CD14-positive monocyte (primary cell): Measurements from ENCODE around the gene PCDHB6. TPM values are rescaled to one million over a fixed set of nuclear protein-coding genes. Genes with fewer than 3 reads are reported as not detected.
A peak's percentile ranks its signal among the peaks of the same experiment; 100 is the strongest.
"Not testable (repeated sequence)": the region's sequence is repeated elsewhere in the genome, so short reads cannot be mapped to it uniquely, and the experiment has no call there.

Source experiments
- DNase-seq, 3 donors: peaks; one replicate each; pipeline ENCODE4 v3.0.0-alpha.2; 2011 to 2022
- H2AFZ ChIP-seq: 2 replicates; pipeline ENCODE4 v1.6.0; 2012; ENCODE audit warnings: mild to moderate bottlenecking, low read depth, low read length, inconsistent platforms; ENCODE audit not compliant: insufficient read depth, poor library complexity, severe bottlenecking
- H3K27ac ChIP-seq, 2 donors: 1 replicate in 1 of 2; 2 replicates in 1 of 2; pipeline ENCODE4 v1.5.1; 2012 to 2013; ENCODE audit warnings: low read length in 2 of 2, control low read depth in 1 of 2, inconsistent platforms in 1 of 2, low read depth in 1 of 2, mild to moderate bottlenecking in 1 of 2
- H3K27me3 ChIP-seq, 2 donors: one replicate each; pipeline versions ENCODE4 v1.6.0 to v1.6.1; 2011 to 2013; ENCODE audit warnings: low read length in 2 of 2; ENCODE audit not compliant: control insufficient read depth in 2 of 2, insufficient read depth in 2 of 2
- H3K36me3 ChIP-seq, 2 donors: replicated peaks in 1 of 2; 1 replicate in 1 of 2; 2 replicates in 1 of 2; pipeline versions ENCODE4 v1.5.1 to v1.6.1; 2012 to 2013; ENCODE audit warnings: low read length in 2 of 2, control low read depth in 1 of 2, inconsistent platforms in 1 of 2, mild to moderate bottlenecking in 1 of 2; ENCODE audit not compliant: insufficient read depth in 2 of 2, control insufficient read depth in 1 of 2
- H3K4me1 ChIP-seq, 2 donors: 1 replicate in 1 of 2; 2 replicates in 1 of 2; pipeline versions ENCODE4 v1.5.1 to v1.6.1; 2012 to 2013; ENCODE audit warnings: low read length in 2 of 2, control low read depth in 1 of 2, inconsistent platforms in 1 of 2, mild to moderate bottlenecking in 1 of 2, moderate library complexity in 1 of 2; ENCODE audit not compliant: insufficient read depth in 2 of 2, control insufficient read depth in 1 of 2
- H3K4me2 ChIP-seq: replicated peaks from 2 replicates; pipeline ENCODE3; 2012; ENCODE audit warnings: low read length, moderate library complexity, mild to moderate bottlenecking; ENCODE audit not compliant: poor library complexity, severe bottlenecking; ENCODE audit errors: extremely low read depth
- H3K4me3 ChIP-seq, 3 experiments: fragments of 200-600 bp in 1 of 3; sonication (generic) in 1 of 3; replicated peaks in 1 of 3; 1 replicate in 2 of 3; 2 replicates in 1 of 3; pipeline ENCODE4 v1.5.1; 2011 to 2013; ENCODE audit warnings: low read length in 3 of 3, mild to moderate bottlenecking in 3 of 3, control low read depth in 2 of 3, low read depth in 2 of 3, inconsistent platforms in 1 of 3, moderate library complexity in 1 of 3
- H3K79me2 ChIP-seq: 2 replicates; pipeline ENCODE4 v1.6.0; 2012; ENCODE audit warnings: mild to moderate bottlenecking, control low read depth, inconsistent platforms, low read length, moderate library complexity; ENCODE audit not compliant: insufficient read depth
- H3K9ac ChIP-seq: 2 replicates; pipeline ENCODE4 v1.6.0; 2017; ENCODE audit warnings: low read length, mild to moderate bottlenecking; ENCODE audit not compliant: insufficient read depth, poor library complexity, severe bottlenecking
- H3K9me3 ChIP-seq, 2 donors: replicated peaks in 1 of 2; 1 replicate in 1 of 2; 2 replicates in 1 of 2; pipeline versions ENCODE4 v1.5.1 to v1.6.1; 2012 to 2013; ENCODE audit warnings: low read length in 2 of 2, control low read depth in 1 of 2; ENCODE audit not compliant: control insufficient read depth in 1 of 2, insufficient read depth in 1 of 2
- H4K20me1 ChIP-seq: 2 replicates; pipeline ENCODE4 v1.6.0; 2012; ENCODE audit warnings: mild to moderate bottlenecking, low read length, control low read depth, moderate library complexity; ENCODE audit not compliant: insufficient read depth
- H3K27ac Mint-ChIP-seq, 7 donors: one replicate each; pipeline ENCODE4 v1.8.0; 2020; ENCODE audit warnings: mild to moderate bottlenecking in 7 of 7, mixed read lengths in 7 of 7, moderate library complexity in 6 of 7, inconsistent platforms in 2 of 7
- H3K27me3 Mint-ChIP-seq, 3 donors: one replicate each; pipeline ENCODE4 v1.8.0; 2021 to 2022; ENCODE audit warnings: low read depth in 3 of 3, mild to moderate bottlenecking in 3 of 3, mixed read lengths in 3 of 3, moderate library complexity in 3 of 3, inconsistent platforms in 1 of 3
- H3K36me3 Mint-ChIP-seq, 2 donors: one replicate each; pipeline ENCODE4 v1.8.0; 2020; ENCODE audit warnings: mixed read lengths in 2 of 2, inconsistent platforms in 1 of 2, mild to moderate bottlenecking in 1 of 2
- H3K4me1 Mint-ChIP-seq: one replicate; pipeline ENCODE4 v1.8.0; 2020; ENCODE audit warnings: mild to moderate bottlenecking, mixed read lengths
- H3K4me3 Mint-ChIP-seq, 2 donors: one replicate each; pipeline ENCODE4 v1.8.0; 2020; ENCODE audit warnings: mild to moderate bottlenecking in 2 of 2, mixed read lengths in 2 of 2, moderate library complexity in 1 of 2
- H3K9me3 Mint-ChIP-seq, 7 donors: one replicate each; pipeline ENCODE4 v1.8.0; 2020 to 2022; ENCODE audit warnings: mixed read lengths in 7 of 7, mild to moderate bottlenecking in 6 of 7, moderate library complexity in 6 of 7, inconsistent platforms in 2 of 7
- CTCF ChIP-seq: fragments of 200-600 bp; IDR thresholded peaks from one replicate; pipeline ENCODE4 v1.8.0; 2022; ENCODE audit warnings: antibody characterized with exemption, mild to moderate bottlenecking
- WGBS: methylation state at CpG from one replicate; pipeline ENCODE4 v1.1.5; 2013; ENCODE audit warnings: missing lambda C conversion rate; ENCODE audit not compliant: insufficient coverage; 5-methylcytosine and 5-hydroxymethylcytosine counted together
- intact Hi-C, 2 donors: fragments of 100-400 bp; cut with micrococcal nuclease; formaldehyde crosslinking; loops; one replicate each; pipeline versions ENCODE4 v1.15.0 to v1.15.1; 2023
- polyA plus RNA-seq, 3 donors: library from polyadenylated mRNA; depleted of rRNA in 1 of 3; unstranded in 2 of 3; stranded (reverse) in 1 of 3; fragments of 300-500 nt in 2 of 3; fragments of >200 nt in 1 of 3; fragmentation: Illumina TruSeq in 2 of 3; gene quantifications; 1 replicate in 2 of 3; 2 replicates in 1 of 3; pipeline ENCODE4 v1.2.3, GENCODE V29; 2012 to 2021

The PCDHB6 gene
- polyA plus RNA-seq, 3 donors: not detected

- no peaks in the 10 kb centered on the region for H3K4me1 Mint-ChIP-seq
- no peak within 1 kb of the TSS for H3K9ac ChIP-seq
- intact Hi-C loops: no loop called here
- H2AFZ ChIP-seq: no peak within 1 kb of the TSS
- H3K9me3 ChIP-seq: peaks cover 44 to 57% of the 10 kb centered on the region in 2 donors
- no peak within 1 kb of the TSS for H3K27ac ChIP-seq
- H3K27ac Mint-ChIP-seq: no peak within 1 kb of the TSS
- no peaks in the 10 kb centered on the region for H3K36me3 ChIP-seq
- no peak for TF ChIP-seq CTCF
- H3K27me3 ChIP-seq: peaks cover 2 to 39% of the 10 kb centered on the region in 2 donors
- no peak within 1 kb of the TSS for H3K4me2 ChIP-seq
- H3K79me2 ChIP-seq: no peaks in the 10 kb centered on the region
- H3K4me1 ChIP-seq: no peaks in the 10 kb centered on the region
- no peak within 1 kb of the TSS for H3K4me3 Mint-ChIP-seq
- H3K36me3 Mint-ChIP-seq: no peaks in the 10 kb centered on the region
- no peak for DNase-seq
- peaks cover 10 to 50% (median 33%) of the 10 kb centered on the region in 3 donors for H3K27me3 Mint-ChIP-seq
- peaks cover 17 to 65% (median 59%) of the 10 kb centered on the region in 7 donors for H3K9me3 Mint-ChIP-seq
- no peaks in the 10 kb centered on the region for H4K20me1 ChIP-seq
- H3K4me3 ChIP-seq: no peak within 1 kb of the TSS
- 4% methylated on average over 4 of the region's 9 CpGs for WGBS
These were observed 37.1 kb downstream of the PCDHB6 start, which contains the start of gene PCDHB9 for GRCh38 chr5:141186897-141187512. Gene PCDHB9, plus strand, starts transcription at chr5:141187161. Its CDS starts 158 bp downstream, at chr5:141187319.

DNA sequence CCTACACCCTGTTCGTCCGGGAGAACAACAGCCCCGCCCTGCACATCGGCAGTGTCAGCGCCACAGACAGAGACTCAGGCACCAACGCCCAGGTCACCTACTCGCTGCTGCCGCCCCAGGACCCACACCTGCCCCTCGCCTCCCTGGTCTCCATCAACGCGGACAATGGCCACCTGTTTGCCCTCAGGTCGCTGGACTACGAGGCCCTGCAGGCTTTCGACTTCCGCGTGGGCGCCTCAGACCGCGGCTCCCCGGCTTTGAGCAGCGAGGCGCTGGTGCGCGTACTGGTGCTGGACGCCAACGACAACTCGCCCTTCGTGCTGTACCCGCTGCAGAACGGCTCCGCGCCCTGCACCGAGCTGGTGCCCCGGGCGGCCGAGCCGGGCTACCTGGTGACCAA lies 38.8 kb downstream of the PCDHB6 start:
- H3K36me3 ChIP-seq, H3K27ac Mint-ChIP-seq, H2AFZ ChIP-seq, H3K4me3 ChIP-seq, H3K4me3 Mint-ChIP-seq, H3K4me2 ChIP-seq, H4K20me1 ChIP-seq, H3K4me1 ChIP-seq, DNase-seq, intact Hi-C loops, H3K4me1 Mint-ChIP-seq, H3K27ac ChIP-seq, H3K79me2 ChIP-seq, H3K36me3 Mint-ChIP-seq, H3K9ac ChIP-seq: not testable (repeated sequence)
- peaks cover 18 to 65% (median 57%) of the 10 kb centered on the region in 7 donors for H3K9me3 Mint-ChIP-seq
- 29% methylated on average over 13 of the region's 37 CpGs for WGBS
- peaks cover 36 to 52% of the 10 kb centered on the region in 2 donors for H3K9me3 ChIP-seq
- peaks cover 2 to 33% of the 10 kb centered on the region in 2 donors for H3K27me3 ChIP-seq
- peaks cover 10 to 44% (median 37%) of the 10 kb centered on the region in 3 donors for H3K27me3 Mint-ChIP-seq

DNA sequence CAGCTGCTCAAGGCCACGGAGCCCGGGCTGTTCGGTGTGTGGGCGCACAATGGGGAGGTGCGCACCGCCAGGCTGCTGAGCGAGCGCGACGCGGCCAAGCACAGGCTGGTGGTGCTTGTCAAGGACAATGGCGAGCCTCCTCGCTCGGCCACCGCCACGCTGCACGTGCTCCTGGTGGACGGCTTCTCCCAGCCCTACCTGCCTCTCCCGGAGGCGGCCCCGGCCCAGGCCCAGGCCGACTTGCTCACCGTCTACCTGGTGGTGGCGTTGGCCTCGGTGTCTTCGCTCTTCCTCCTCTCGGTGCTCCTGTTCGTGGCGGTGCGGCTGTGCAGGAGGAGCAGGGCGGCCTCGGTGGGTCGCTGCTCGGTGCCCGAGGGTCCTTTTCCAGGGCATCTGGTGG lies 39.3 kb downstream of the PCDHB6 start:
- Mint-ChIP-seq H3K4me3 (peak overlapping the region in 1 of 2 donors; percentile 39), H3K9me3 (peaks cover 18 to 66% (median 58%) of the 10 kb centered on the region in 7 donors), H3K27me3 (peaks cover 10 to 43% (median 37%) of the 10 kb centered on the region in 3 donors)
- H3K4me2 ChIP-seq, H3K36me3 ChIP-seq, H3K4me1 ChIP-seq, DNase-seq, H2AFZ ChIP-seq, intact Hi-C loops, H3K27ac ChIP-seq, H3K9ac ChIP-seq, H3K79me2 ChIP-seq, H4K20me1 ChIP-seq, H3K4me3 ChIP-seq, H3K36me3 Mint-ChIP-seq, H3K4me1 Mint-ChIP-seq, H3K27ac Mint-ChIP-seq: not testable (repeated sequence)
- WGBS: 21% methylated on average over 9 of the region's 35 CpGs
- Histone ChIP-seq H3K27me3 (peaks cover 2 to 32% of the 10 kb centered on the region in 2 donors), H3K9me3 (peaks cover 36 to 50% of the 10 kb centered on the region in 2 donors)
